Measurements from ENCODE around the gene MPPED2. TPM values are rescaled to one million over a fixed set of nuclear protein-coding genes. Genes with fewer than 3 reads are reported as not detected.

MPPED2 gene
- total and polyA plus RNA-seq, 2 of the 13 experiments (the other 11 are each of a cell fraction or from before 2014, with no cell fraction given) = not detected

DNA sequence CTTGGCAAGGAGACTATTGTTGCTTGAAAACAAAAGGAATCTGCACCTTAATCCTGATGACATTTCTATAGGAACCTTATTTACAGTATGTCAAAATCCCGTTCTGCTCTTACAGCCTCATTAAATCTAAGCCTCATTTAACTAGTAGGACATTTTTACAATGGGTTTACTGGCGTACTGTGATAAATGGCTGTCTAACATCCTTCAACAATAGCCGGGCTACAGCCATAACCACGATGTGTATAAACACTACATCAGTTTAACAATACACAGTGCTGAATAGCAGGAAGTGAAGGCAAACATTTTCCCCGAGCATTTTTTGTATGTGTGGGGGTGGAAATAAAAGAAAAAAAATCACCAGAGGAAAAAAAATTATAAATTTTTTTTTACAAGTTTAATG is 132.0 kb downstream of the MPPED2 start:
- Histone ChIP-seq H3K9ac (ENCODE audit: insufficient read depth, low read depth, low read length) (no peak overlapping the region), H3K79me2 (ENCODE audit: insufficient read depth, low read length) (no peaks in the 10 kb centered on the region), H3K9me3 (ENCODE audit: low read length) (no peaks in the 10 kb centered on the region), H3K4me3 (replicated peaks in 1 of 3; ENCODE audit: insufficient read depth in 1 of 3, low read depth in 2 of 3, low read length in 3 of 3) (no peak overlapping the region), H4K20me1 (ENCODE audit: insufficient read depth, low read length) (no peaks in the 10 kb centered on the region), H3K36me3 (replicated peaks in 1 of 2; ENCODE audit: control insufficient read depth in 1 of 2, insufficient read depth in 2 of 2, low read length in 2 of 2) (no peaks in the 10 kb centered on the region), H3K27ac (ENCODE audit: extremely low read length, insufficient read depth, low read length) (no peak overlapping the region), H2AFZ (ENCODE audit: low read length) (no peak overlapping the region), H3K4me1 (ENCODE audit: insufficient read depth, low read length) (no peaks in the 10 kb centered on the region), H3K27me3 (ENCODE audit: control insufficient read depth in 1 of 2, insufficient read depth in 2 of 2, low read length in 2 of 2) (no peaks in the 10 kb centered on the region), H3K4me2 (ENCODE audit: low read depth, low read length) (no peak overlapping the region)
- CTCF ChIA-PET (ENCODE audit: low intra/inter-chr PET ratio, low total read pairs) = no interaction called here
- POLR2A ChIA-PET = no interaction called here
- in situ Hi-C loops (cut with HindIII; ENCODE audit: extremely low pct_ligation_motif_present, low pct_unique_long_range_greater_than_20kb) (no loop called here), intact Hi-C loops (cut with micrococcal nuclease; ENCODE audit: unreplicated experiment) (no loop called here)
- WGBS (ENCODE audit: low lambda C conversion rate) = 24% methylated on average over 5 of the region's 5 CpGs
- BruUV-seq (replicated peaks) = no TSS peak
- ATAC-seq = no peak
- DNase-seq (ENCODE audit: low spot score) = no peak
- no peak for FAIRE-seq
- TF ChIP-seq, protein P1, sequence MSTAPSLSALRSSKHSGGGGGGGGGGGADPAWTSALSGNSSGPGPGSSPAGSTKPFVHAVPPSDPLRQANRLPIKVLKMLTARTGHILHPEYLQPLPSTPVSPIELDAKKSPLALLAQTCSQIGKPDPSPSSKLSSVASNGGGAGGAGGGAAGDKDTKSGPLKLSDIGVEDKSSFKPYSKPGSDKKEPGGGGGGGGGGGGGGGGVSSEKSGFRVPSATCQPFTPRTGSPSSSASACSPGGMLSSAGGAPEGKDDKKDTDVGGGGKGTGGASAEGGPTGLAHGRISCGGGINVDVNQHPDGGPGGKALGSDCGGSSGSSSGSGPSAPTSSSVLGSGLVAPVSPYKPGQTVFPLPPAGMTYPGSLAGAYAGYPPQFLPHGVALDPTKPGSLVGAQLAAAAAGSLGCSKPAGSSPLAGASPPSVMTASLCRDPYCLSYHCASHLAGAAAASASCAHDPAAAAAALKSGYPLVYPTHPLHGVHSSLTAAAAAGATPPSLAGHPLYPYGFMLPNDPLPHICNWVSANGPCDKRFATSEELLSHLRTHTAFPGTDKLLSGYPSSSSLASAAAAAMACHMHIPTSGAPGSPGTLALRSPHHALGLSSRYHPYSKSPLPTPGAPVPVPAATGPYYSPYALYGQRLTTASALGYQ (CRISPR knock-in tag; IDR thresholded peaks at IDR 0.05) = no peak
- TF ChIP-seq ZNF468 (CRISPR knock-in tag; IDR thresholded peaks at IDR 0.05) (no peak), PCBP2 (optimal IDR thresholded peaks at IDR 0.05; ENCODE audit: low read depth, low read length, poor library complexity, severe bottlenecking) (no peak), ZMYM4 (CRISPR knock-in tag; IDR thresholded peaks at IDR 0.05) (no peak), NR3C1 (CRISPR knock-in tag; IDR thresholded peaks at IDR 0.05) (no peak), ZNF3 (CRISPR knock-in tag; IDR thresholded peaks at IDR 0.05) (no peak), ATF1 (CRISPR knock-in tag; IDR thresholded peaks at IDR 0.05) (no peak)
- TF ChIP-seq, protein P2, sequence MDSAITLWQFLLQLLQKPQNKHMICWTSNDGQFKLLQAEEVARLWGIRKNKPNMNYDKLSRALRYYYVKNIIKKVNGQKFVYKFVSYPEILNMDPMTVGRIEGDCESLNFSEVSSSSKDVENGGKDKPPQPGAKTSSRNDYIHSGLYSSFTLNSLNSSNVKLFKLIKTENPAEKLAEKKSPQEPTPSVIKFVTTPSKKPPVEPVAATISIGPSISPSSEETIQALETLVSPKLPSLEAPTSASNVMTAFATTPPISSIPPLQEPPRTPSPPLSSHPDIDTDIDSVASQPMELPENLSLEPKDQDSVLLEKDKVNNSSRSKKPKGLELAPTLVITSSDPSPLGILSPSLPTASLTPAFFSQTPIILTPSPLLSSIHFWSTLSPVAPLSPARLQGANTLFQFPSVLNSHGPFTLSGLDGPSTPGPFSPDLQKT (CRISPR knock-in tag; IDR thresholded peaks at IDR 0.05; ENCODE audit: borderline replicate concordance) = no peak
- TF ChIP-seq, protein P3, sequence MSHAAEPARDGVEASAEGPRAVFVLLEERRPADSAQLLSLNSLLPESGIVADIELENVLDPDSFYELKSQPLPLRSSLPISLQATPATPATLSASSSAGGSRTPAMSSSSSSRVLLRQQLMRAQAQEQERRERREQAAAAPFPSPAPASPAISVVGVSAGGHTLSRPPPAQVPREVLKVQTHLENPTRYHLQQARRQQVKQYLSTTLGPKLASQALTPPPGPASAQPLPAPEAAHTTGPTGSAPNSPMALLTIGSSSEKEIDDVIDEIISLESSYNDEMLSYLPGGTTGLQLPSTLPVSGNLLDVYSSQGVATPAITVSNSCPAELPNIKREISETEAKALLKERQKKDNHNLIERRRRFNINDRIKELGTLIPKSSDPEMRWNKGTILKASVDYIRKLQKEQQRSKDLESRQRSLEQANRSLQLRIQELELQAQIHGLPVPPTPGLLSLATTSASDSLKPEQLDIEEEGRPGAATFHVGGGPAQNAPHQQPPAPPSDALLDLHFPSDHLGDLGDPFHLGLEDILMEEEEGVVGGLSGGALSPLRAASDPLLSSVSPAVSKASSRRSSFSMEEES (CRISPR knock-in tag; IDR thresholded peaks at IDR 0.05) = no peak
- TF ChIP-seq, protein P4, sequence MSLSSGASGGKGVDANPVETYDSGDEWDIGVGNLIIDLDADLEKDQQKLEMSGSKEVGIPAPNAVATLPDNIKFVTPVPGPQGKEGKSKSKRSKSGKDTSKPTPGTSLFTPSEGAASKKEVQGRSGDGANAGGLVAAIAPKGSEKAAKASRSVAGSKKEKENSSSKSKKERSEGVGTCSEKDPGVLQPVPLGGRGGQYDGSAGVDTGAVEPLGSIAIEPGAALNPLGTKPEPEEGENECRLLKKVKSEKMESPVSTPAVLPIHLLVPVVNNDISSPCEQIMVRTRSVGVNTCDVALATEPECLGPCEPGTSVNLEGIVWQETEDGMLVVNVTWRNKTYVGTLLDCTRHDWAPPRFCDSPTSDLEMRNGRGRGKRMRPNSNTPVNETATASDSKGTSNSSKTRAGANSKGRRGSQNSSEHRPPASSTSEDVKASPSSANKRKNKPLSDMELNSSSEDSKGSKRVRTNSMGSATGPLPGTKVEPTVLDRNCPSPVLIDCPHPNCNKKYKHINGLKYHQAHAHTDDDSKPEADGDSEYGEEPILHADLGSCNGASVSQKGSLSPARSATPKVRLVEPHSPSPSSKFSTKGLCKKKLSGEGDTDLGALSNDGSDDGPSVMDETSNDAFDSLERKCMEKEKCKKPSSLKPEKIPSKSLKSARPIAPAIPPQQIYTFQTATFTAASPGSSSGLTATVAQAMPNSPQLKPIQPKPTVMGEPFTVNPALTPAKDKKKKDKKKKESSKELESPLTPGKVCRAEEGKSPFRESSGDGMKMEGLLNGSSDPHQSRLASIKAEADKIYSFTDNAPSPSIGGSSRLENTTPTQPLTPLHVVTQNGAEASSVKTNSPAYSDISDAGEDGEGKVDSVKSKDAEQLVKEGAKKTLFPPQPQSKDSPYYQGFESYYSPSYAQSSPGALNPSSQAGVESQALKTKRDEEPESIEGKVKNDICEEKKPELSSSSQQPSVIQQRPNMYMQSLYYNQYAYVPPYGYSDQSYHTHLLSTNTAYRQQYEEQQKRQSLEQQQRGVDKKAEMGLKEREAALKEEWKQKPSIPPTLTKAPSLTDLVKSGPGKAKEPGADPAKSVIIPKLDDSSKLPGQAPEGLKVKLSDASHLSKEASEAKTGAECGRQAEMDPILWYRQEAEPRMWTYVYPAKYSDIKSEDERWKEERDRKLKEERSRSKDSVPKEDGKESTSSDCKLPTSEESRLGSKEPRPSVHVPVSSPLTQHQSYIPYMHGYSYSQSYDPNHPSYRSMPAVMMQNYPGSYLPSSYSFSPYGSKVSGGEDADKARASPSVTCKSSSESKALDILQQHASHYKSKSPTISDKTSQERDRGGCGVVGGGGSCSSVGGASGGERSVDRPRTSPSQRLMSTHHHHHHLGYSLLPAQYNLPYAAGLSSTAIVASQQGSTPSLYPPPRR (CRISPR knock-in tag; IDR thresholded peaks at IDR 0.05; ENCODE audit: borderline replicate concordance) = no peak
- TF ChIP-seq, protein P5, sequence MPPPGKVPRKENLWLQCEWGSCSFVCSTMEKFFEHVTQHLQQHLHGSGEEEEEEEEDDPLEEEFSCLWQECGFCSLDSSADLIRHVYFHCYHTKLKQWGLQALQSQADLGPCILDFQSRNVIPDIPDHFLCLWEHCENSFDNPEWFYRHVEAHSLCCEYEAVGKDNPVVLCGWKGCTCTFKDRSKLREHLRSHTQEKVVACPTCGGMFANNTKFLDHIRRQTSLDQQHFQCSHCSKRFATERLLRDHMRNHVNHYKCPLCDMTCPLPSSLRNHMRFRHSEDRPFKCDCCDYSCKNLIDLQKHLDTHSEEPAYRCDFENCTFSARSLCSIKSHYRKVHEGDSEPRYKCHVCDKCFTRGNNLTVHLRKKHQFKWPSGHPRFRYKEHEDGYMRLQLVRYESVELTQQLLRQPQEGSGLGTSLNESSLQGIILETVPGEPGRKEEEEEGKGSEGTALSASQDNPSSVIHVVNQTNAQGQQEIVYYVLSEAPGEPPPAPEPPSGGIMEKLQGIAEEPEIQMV (CRISPR knock-in tag; IDR thresholded peaks at IDR 0.05; ENCODE audit: low read depth) = no peak
